HG03442 (cell line): ENCODE measurements around the gene DYNC1LI1.
A peak's percentile ranks its signal among the peaks of the same experiment; 100 is the strongest.
"Not testable (repeated sequence)": the region's sequence is repeated elsewhere in the genome, so short reads cannot be mapped to it uniquely, and the experiment has no call there.

Experiments used
- ATAC-seq: cut with Tn5 transposase; IDR thresholded peaks from one replicate; pipeline ENCODE4 v1.9.1; 2021; ENCODE audit warnings: mild to moderate bottlenecking, moderate library complexity; ENCODE audit not compliant: unreplicated experiment

DYNC1LI1 gene

GRCh38 chr3:32540899-32541298 is 29.8 kb downstream of the DYNC1LI1 start:
- no peak for ATAC-seq

GRCh38 chr3:32532434-32532833 is 38.2 kb downstream of the DYNC1LI1 start:
- ATAC-seq = no peak

- ATAC-seq = peak; percentile 57
Measured at GRCh38 chr3:32531010-32531647, 39.5 kb downstream of the DYNC1LI1 start.

- no peak for ATAC-seq
Measured at GRCh38 chr3:32525720-32526119, 44.9 kb downstream of the DYNC1LI1 start.

GRCh38 chr3:32522682-32523081 is 48.0 kb downstream of the DYNC1LI1 start:
- ATAC-seq = no peak

GRCh38 chr3:32518921-32519320 is 51.7 kb downstream of the DYNC1LI1 start:
- ATAC-seq = not testable (repeated sequence)

- ATAC-seq = peak; percentile 22
Measured at GRCh38 chr3:32516751-32517150, 53.9 kb downstream of the DYNC1LI1 start.

GRCh38 chr3:32511005-32511404 is 59.7 kb downstream of the DYNC1LI1 start:
- ATAC-seq = no peak

GRCh38 chr3:32510075-32510724 is 60.5 kb downstream of the DYNC1LI1 start:
- peak; percentile 88 for ATAC-seq

- no peak for ATAC-seq
Measured at GRCh38 chr3:32508711-32509110, 61.9 kb downstream of the DYNC1LI1 start.

- no peak for ATAC-seq
Measured at GRCh38 chr3:32506466-32506865, 64.2 kb downstream of the DYNC1LI1 start.

GRCh38 chr3:32502946-32503286 is 67.7 kb downstream of the DYNC1LI1 start:
- ATAC-seq = no peak

- ATAC-seq = peak; percentile 67
Measured at GRCh38 chr3:32502118-32502945, 68.3 kb downstream of the DYNC1LI1 start, which contains the start of gene CMTM6. Gene CMTM6, minus strand, starts transcription at chr3:32502852. Its CDS starts 107 bp downstream, at chr3:32502745.

- ATAC-seq = no peak
Measured at GRCh38 chr3:32501783-32502117, 68.9 kb downstream of the DYNC1LI1 start.

- ATAC-seq = no peak
Measured at GRCh38 chr3:32500880-32501782, 69.5 kb downstream of the DYNC1LI1 start.

- no peak for ATAC-seq
Measured at GRCh38 chr3:32500231-32500630, 70.4 kb downstream of the DYNC1LI1 start.

- ATAC-seq = no peak
Measured at GRCh38 chr3:32499585-32499984, 71.1 kb downstream of the DYNC1LI1 start.

GRCh38 chr3:32498992-32499391 is 71.7 kb downstream of the DYNC1LI1 start:
- ATAC-seq = no peak

- ATAC-seq = no peak
Measured at GRCh38 chr3:32498252-32498651, 72.4 kb downstream of the DYNC1LI1 start.

GRCh38 chr3:32495609-32496008 is 75.0 kb downstream of the DYNC1LI1 start:
- ATAC-seq = no peak

- ATAC-seq = no peak
Measured at GRCh38 chr3:32495085-32495484, 75.6 kb downstream of the DYNC1LI1 start.
